Mucosa of stomach (tissue), 1 donor: Measurements from ENCODE around the gene TAS1R3.

ENCODE experiments used
- H3K27me3 ChIP-seq: one replicate; pipeline ENCODE4 v1.7.0; 2013; ENCODE audit warnings: mild to moderate bottlenecking, low read length; ENCODE audit not compliant: control insufficient read depth, insufficient read depth
- H3K36me3 ChIP-seq: one replicate; pipeline ENCODE4 v1.7.0; 2013; ENCODE audit warnings: low read length; ENCODE audit not compliant: control insufficient read depth, insufficient read depth
- H3K4me1 ChIP-seq: one replicate; pipeline ENCODE4 v1.7.0; 2013; ENCODE audit warnings: mild to moderate bottlenecking, low read length; ENCODE audit not compliant: control insufficient read depth, insufficient read depth
- H3K4me3 ChIP-seq: one replicate; pipeline ENCODE4 v1.7.0; 2013; ENCODE audit warnings: low read length
- H3K9ac ChIP-seq: one replicate; pipeline ENCODE4 v1.7.0; 2013; ENCODE audit warnings: mild to moderate bottlenecking, low read length, moderate library complexity
- H3K9me3 ChIP-seq: one replicate; pipeline ENCODE4 v1.7.0; 2013; ENCODE audit warnings: mild to moderate bottlenecking, low read length, moderate library complexity; ENCODE audit not compliant: control insufficient read depth
- donor health status: Pancreatic carcinoma.

The TAS1R3 gene

DNA sequence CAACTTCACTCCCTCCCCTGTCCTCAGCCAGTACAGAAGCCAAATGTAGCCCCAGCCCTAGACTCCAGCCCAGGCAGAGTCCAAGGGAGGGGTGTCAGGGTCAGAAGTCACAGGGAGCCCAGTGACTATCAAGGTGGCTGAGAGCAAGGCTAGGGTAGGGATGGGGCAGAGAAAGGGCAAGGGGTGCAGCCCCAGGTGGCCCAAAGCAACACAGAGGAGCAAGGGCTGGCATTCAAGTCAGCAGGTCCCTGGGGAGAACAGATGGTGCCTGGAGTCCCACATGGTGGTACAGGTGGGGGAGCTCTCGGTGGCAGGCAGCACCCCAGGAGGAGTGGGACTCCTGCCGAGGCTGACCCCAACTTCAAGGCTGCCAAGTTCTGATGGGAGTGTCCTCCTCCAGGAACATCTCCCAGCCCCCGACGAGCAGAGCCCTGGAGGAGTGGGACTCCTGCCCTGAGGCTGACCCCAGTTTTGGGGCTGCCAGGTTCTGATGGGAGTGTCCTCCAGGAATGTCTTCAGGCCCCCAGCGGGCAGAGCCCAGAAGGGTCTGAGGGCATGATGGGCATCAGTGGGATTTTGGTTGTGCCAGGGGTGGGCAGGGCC is 21.8 kb downstream of the TAS1R3 start:
- H3K4me3 ChIP-seq: no peak overlapping the region
- H3K36me3 ChIP-seq: no peaks in the 10 kb centered on the region
- H3K4me1 ChIP-seq: peaks cover 21% of the 10 kb centered on the region
- H3K9me3 ChIP-seq: no peaks in the 10 kb centered on the region
- H3K27me3 ChIP-seq: peaks cover 44% of the 10 kb centered on the region
- no peak overlapping the region for H3K9ac ChIP-seq

DNA sequence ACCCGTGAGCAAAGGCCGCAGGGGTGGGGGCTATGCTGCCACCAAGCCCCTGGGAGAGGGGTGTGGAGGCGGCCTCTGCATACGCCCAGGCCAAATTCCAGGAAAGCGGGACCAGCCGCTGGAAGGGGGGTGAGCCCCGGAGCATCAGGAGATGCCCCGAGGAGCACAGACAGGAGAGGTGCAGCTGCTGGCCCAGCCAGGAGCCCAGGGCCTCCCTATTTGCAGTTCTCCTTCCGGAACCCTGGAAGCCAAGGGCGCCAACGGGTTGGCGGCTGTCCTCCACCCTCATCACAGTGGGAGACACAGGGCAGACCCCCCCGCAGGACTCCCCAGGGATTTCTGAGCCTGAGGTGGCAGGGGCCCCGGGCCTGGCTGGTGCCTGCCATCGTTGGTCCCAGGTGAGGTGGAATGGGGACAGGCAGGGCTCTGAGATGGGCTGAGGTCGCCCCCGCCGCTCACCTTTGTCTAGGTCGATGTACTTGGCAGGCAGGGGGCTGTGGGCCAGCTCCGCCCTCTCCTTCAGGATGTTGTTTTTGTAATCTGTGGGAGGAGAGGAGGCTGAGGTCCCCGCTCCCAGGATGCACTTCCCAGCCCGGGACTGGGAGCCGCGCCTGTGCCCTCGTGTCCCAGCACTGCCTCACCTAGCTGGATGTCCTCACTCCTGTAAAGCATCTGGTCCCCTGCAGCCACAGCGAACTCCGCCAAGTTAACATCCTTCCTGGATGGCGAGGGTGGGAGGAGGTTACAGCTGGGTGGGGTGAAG is 22.5 kb downstream of the TAS1R3 start:
- no peak overlapping the region for H3K9ac ChIP-seq
- no peaks in the 10 kb centered on the region for H3K36me3 ChIP-seq
- peaks cover 24% of the 10 kb centered on the region for H3K4me1 ChIP-seq
- H3K27me3 ChIP-seq: peaks cover 51% of the 10 kb centered on the region
- H3K4me3 ChIP-seq: no peak overlapping the region
- H3K9me3 ChIP-seq: no peaks in the 10 kb centered on the region

DNA sequence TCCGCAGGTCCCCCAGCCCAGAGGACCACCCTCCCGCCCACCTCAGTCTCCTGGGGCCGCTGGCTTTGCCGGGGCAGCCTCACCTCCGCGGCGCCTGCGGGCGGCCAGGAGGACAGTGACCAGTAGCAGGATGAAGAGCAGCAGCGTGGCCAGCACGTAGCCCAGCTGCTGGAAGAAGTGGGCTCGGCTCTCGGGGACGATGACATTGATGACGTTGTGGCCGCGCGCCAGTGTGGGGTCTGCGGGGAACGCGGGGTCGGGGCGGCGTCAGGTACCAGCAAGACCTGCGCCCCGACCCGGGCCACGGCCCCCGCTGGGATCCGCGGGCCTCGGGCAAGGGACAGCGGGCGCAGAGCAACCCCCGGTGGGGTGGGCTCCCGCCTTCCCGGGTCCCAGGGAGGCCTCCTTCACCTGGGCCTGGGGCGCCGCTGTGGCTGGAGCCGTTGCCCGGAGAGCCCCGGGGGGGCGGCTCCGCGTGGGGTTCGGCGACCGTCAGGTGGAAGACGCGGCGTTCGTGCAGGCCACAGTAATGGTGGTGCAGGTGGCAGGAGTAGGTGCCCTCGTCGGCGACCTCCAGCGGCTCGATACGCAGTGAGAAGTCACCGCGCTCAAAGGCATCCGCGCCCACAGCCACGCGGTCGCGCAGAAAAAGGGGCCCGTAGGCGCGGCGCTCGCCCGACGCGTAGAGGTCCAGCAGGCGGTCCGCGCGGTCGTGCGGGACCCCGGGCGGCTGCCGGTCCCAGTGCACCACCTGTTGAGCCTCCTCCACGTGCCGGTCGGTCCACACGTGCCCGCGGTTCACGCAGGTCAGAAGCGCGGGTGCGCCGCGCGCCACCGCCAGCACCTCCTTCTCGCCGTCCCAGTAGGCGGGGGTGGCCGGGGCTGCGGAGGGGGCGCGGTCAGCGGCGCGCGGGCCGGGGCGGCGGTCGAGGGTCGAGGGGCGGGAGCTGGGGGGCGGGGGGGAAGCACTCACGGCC is 23.5 kb downstream of the TAS1R3 start:
- no peak overlapping the region for H3K9ac ChIP-seq
- H3K27me3 ChIP-seq: peaks cover 60% of the 10 kb centered on the region
- peaks cover 32% of the 10 kb centered on the region for H3K4me1 ChIP-seq
- H3K36me3 ChIP-seq: no peaks in the 10 kb centered on the region
- no peak overlapping the region for H3K4me3 ChIP-seq
- no peaks in the 10 kb centered on the region for H3K9me3 ChIP-seq

DNA sequence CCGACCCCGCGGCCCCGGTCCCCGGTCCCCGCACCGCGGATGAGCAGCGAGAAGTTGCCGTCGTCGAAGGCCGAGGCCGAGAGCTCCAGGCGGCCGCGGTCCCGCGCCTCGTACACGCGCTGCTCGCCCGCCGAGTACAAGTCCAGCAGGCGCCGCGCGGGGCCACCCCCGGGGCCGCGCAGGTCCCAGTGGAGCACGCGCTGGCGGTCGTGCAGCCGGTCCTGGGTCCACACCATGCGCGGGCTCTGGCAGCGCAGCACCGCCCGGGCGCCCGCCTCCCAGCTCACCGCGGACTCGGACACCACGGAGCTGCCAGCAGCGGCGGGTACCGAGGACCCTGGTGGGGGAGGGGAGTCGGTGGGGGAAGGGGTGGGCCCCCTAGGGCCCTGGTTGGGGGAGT is 24.3 kb downstream of the TAS1R3 start:
- Histone ChIP-seq H3K9ac (no peak overlapping the region), H3K4me1 (peaks cover 34% of the 10 kb centered on the region), H3K4me3 (no peak overlapping the region), H3K36me3 (no peaks in the 10 kb centered on the region), H3K27me3 (peaks cover 65% of the 10 kb centered on the region), H3K9me3 (no peaks in the 10 kb centered on the region)

DNA sequence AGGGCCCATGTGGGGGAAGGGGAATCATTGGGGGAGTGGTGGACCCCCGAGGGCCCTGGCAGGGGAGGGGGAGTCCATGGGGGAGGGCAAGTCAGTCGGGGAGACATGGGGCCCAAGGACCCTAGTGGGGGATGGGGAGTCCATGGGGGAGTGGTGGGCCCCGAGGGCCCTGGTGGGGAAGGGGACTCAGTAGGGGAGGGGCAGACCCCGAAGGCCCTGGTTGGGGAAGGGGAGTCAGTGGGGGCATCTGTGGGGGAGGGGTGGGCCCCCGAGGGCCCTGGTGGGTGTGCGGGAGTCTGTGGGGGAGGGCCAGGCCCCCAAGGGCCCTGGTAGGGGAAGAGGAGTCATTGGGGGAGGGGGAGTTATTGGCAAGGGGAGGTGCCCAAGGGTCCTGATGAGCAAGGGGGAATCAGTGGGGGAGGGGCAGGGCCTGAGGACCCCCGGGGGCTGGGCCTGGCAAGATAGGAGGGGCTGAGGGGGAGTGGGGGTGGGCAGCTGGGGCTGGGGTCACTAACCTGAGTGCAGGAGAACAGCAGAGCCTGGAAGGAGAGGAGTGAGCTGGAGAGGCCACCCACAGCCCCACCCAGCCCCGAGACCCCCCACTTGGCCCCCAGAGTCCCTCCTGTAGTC is 25.2 kb downstream of the TAS1R3 start:
- no peaks in the 10 kb centered on the region for H3K36me3 ChIP-seq
- no peak overlapping the region for H3K4me3 ChIP-seq
- H3K4me1 ChIP-seq: peaks cover 34% of the 10 kb centered on the region

DNA sequence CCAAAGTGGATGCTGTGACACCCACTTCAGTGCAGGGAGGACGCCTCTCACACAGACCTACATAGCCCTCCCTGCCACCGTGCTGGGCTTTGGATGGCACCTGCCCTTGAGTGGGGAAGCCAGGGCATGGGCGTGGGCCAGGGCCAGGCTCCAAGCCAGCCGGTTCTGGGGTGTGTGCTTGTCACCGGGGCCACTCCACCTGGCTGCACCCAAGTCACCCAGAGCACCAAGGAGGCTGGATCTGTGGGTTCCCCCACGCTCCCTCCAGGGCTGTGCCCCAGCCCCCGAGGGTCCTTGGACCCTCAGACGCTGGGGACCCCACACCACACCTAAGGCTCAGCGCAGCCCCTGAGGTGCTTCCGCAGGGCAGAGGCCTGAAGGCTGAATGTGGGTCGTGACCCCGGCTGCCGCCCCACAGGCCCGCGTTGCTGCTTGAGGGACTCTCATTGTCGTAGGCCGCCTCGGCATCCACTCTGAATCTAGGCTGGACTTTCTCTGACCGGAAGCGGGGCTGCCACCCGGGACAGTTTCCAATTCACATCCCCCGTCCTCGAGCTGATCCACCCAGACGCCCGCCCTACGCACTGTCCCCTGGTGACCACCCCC is 25.8 kb downstream of the TAS1R3 start:
- Histone ChIP-seq H3K9ac (peak overlapping the region; percentile 66), H3K4me3 (no peak overlapping the region), H3K4me1 (peaks cover 28% of the 10 kb centered on the region), H3K36me3 (no peaks in the 10 kb centered on the region), H3K27me3 (peaks cover 68% of the 10 kb centered on the region), H3K9me3 (no peaks in the 10 kb centered on the region)

More for the DNA sequence above, 25.2 kb downstream of the TAS1R3 start:
- Histone ChIP-seq H3K9me3 (no peaks in the 10 kb centered on the region), H3K9ac (no peak overlapping the region), H3K27me3 (peaks cover 71% of the 10 kb centered on the region)

DNA sequence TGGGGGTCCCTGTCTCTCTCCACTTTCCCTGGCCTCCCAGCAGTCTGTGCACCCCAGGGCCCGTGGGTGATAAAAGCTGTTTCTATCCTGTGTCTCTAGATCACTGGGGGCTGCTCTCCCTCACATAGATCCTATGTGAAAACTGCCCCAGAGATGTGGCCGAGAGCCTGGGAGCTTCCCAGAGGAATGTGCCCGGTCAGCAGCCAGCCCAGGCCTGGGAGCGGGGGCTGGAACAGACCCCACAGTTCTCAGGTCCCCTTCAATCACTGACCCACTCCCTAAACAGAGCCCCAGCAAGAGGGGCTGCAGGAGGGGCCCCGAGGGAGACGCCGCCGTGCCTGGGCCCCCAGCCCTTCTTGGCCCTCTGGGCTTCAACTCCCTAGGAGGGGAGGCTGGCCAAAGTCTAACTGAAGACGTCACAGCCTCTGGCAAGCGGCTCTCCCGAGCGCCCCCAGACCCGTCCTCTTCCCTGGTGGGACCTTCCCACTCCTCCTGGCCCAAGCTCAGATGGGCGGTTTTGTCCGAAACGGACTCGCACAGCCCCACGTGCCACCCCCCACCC is 26.9 kb downstream of the TAS1R3 start:
- H3K9me3 ChIP-seq: no peaks in the 10 kb centered on the region
- H3K4me1 ChIP-seq: peaks cover 27% of the 10 kb centered on the region
- H3K9ac ChIP-seq: peak overlapping the region; percentile 66
- no peak overlapping the region for H3K4me3 ChIP-seq
- peaks cover 58% of the 10 kb centered on the region for H3K27me3 ChIP-seq
- no peaks in the 10 kb centered on the region for H3K36me3 ChIP-seq

DNA sequence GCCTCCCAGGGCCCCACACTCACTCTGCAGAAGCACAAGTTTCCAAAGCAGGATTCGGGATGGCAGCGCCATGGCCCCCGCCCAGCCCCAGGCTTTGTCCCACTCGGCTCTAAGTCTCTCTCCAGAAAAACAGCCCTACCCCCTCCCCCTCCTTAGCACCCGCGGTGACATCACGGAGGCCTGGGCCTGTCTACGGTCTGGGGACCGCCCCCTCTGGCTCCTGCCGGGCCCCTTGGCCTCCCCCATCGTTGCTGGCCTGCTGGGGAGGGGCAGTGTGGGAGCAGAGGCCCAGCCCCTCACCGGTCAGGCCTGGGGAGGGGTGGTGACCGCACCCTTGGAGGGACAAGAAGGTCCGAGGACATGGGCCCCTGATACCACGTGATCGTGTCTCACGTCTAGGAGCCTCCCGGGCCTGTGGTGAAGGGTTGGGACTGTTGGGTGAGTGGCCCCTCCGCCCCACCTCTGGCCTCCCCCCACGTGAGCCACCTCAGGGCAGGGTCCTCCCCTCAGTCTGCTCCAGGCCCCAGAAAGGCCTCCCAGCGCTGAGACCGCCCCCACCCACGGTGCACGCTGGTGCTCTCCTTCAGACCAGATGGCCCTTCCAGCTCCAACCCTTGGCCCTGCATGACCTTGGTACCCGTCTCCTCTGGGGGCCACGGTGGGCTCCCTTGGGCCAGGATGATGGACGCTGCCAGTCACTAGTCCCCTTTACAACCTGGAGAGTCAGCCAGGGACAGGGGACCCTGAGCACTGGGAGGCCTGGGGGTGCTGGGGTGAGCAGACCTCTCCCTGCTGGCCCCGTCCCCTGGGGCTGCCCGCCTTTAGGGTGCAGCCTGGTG is 27.6 kb downstream of the TAS1R3 start, which contains the start of gene MXRA8:
MXRA8 (minus strand) TSS at position 123 of the 839 bp plus-strand sequence; CDS start at position 72, 51 bp downstream.
- H3K9me3 ChIP-seq: no peaks in the 10 kb centered on the region
- peak within 1 kb of the TSS; percentile 66 for H3K9ac ChIP-seq
- H3K4me3 ChIP-seq: no peak within 1 kb of the TSS
- H3K4me1 ChIP-seq: peaks cover 27% of the 10 kb centered on the region
- no peaks in the 10 kb centered on the region for H3K36me3 ChIP-seq
- peaks cover 51% of the 10 kb centered on the region for H3K27me3 ChIP-seq

DNA sequence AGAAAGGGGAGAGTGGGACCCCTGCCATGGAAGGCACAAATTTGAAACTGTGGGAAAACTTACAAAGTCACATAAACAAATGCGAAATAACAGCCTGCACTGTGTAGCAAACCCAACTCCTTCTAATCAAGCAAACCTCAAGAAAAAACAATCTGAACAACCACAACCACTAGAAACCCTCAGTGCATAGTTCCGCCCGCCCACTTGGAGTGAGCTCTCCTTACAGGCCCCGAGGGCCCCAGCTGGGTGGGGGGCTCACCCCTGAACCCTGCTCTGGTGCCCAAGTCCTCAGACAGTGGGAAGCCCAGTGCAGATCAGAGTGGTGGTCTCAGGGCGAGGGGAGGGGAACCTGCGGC is 28.2 kb downstream of the TAS1R3 start:
- no peaks in the 10 kb centered on the region for H3K36me3 ChIP-seq
- H3K4me3 ChIP-seq: no peak overlapping the region
- peaks cover 27% of the 10 kb centered on the region for H3K4me1 ChIP-seq
- peak overlapping the region; percentile 22 for H3K9ac ChIP-seq
- peaks cover 45% of the 10 kb centered on the region for H3K27me3 ChIP-seq
- H3K9me3 ChIP-seq: no peaks in the 10 kb centered on the region

DNA sequence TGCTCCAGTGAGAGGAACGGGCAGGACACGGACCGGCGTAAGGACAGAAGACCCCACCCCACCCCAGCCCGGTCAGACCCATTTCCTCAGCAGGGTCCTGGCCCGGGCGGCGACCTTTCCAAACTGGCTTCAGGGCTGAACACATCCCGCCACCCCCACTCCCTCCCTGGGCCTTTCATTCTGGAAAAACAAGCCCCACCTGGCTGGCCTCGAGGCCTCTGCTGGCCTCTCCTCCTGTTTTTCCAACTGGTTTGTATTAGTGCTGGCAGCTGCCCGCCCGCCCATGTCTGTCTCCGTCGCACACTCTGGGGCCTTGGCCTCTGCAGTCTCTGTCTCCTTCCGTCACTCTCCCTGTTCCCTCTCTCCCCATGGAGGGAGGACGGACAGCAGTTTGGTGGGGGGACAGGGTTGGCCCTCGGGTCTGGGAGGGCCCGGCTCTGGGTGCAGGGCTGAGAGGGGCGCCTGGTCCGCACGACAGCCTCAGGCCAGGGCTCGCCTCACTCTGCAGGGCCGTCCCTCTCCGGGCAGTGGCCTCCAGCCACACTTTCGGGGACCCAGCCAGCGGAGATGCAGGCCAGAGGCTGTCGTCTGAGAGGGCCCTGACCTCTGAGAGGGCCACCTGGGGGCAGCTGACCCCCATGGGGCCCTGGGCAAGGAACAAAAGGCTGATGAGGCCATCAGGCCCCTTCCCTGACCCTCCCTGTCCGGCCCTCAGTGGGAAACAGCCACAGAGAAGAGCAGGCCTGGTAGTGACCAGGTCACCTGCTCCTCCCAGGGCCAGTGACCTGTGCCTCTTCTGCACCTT is 28.8 kb downstream of the TAS1R3 start:
- Histone ChIP-seq H3K9ac (no peak overlapping the region), H3K4me1 (peaks cover 27% of the 10 kb centered on the region), H3K27me3 (peaks cover 39% of the 10 kb centered on the region), H3K36me3 (no peaks in the 10 kb centered on the region), H3K4me3 (no peak overlapping the region), H3K9me3 (no peaks in the 10 kb centered on the region)
